Endodermal cell (in vitro differentiated cells): ENCODE measurements around the gene OPA1. TPM values are rescaled to one million over a fixed set of nuclear protein-coding genes. Genes with fewer than 3 reads are reported as not detected.

Experiments used
- DNase-seq: peaks from one replicate; pipeline ENCODE4 v3.0.0-alpha.2; 2017
- H3K27ac ChIP-seq: 2 replicates; pipeline ENCODE4 v1.5.1; 2013; ENCODE audit warnings: mild to moderate bottlenecking, low read depth, low read length, moderate library complexity
- H3K27me3 ChIP-seq: 2 replicates; pipeline ENCODE4 v1.6.1; 2013; ENCODE audit warnings: mild to moderate bottlenecking, low read length, moderate library complexity; ENCODE audit not compliant: insufficient read depth, control insufficient read depth, poor library complexity, severe bottlenecking
- H3K36me3 ChIP-seq: 2 replicates; pipeline ENCODE4 v1.7.0; 2013; ENCODE audit warnings: mild to moderate bottlenecking, low read length, moderate library complexity; ENCODE audit not compliant: control insufficient read depth, insufficient read depth
- H3K4me1 ChIP-seq: one replicate; pipeline ENCODE4 v1.7.0; 2013; ENCODE audit warnings: low read length; ENCODE audit not compliant: control insufficient read depth, insufficient read depth
- H3K4me3 ChIP-seq: 2 replicates; pipeline ENCODE4 v1.5.1; 2013; ENCODE audit warnings: mild to moderate bottlenecking, low read length, moderate library complexity
- H3K9ac ChIP-seq: 2 replicates; pipeline ENCODE4 v1.6.1; 2013; ENCODE audit warnings: mild to moderate bottlenecking, low read length, moderate library complexity; ENCODE audit not compliant: poor library complexity, severe bottlenecking; ENCODE audit errors: extremely low read depth
- H3K9me3 ChIP-seq: 2 replicates; pipeline ENCODE4 v1.6.1; 2013; ENCODE audit warnings: mild to moderate bottlenecking, low read length, moderate library complexity; ENCODE audit not compliant: control insufficient read depth
- H3K27ac Mint-ChIP-seq: 2 replicates; pipeline ENCODE4 v1.8.0; 2020; ENCODE audit warnings: mixed read lengths
- H3K27me3 Mint-ChIP-seq: 2 replicates; pipeline ENCODE4 v1.8.0; 2021; ENCODE audit warnings: mild to moderate bottlenecking, mixed read lengths; ENCODE audit not compliant: insufficient read depth
- H3K36me3 Mint-ChIP-seq: 2 replicates; pipeline ENCODE4 v1.8.0; 2020; ENCODE audit warnings: low read depth, mixed read lengths
- H3K4me1 Mint-ChIP-seq: 2 replicates; pipeline ENCODE4 v1.8.0; 2020; ENCODE audit warnings: mixed read lengths
- H3K4me3 Mint-ChIP-seq: 2 replicates; pipeline ENCODE4 v1.8.0; 2020; ENCODE audit warnings: mild to moderate bottlenecking, moderate library complexity, mixed read lengths
- H3K9me3 Mint-ChIP-seq: 2 replicates; pipeline ENCODE4 v1.8.0; 2020; ENCODE audit warnings: mild to moderate bottlenecking, mixed read lengths
- CTCF ChIP-seq: fragments of 200-600 bp; sonication (generic); conservative IDR thresholded peaks from 2 replicates; pipeline ENCODE4 v1.5.0; 2021; ENCODE audit warnings: antibody characterized with exemption, mild to moderate bottlenecking
- WGBS, 2 experiments: methylation state at CpG; one replicate each; pipeline versions ENCODE4 v1.1.5 to v1.1.7; 2013; ENCODE audit warnings: missing lambda C conversion rate in 2 of 2, mixed read lengths in 1 of 2; ENCODE audit not compliant: insufficient coverage in 1 of 2, insufficient read length in 1 of 2; 5-methylcytosine and 5-hydroxymethylcytosine counted together
- total RNA-seq, 2 donors: library from RNA; stranded (reverse); fragmentation: NEBNext Ultra II Directional in 1 of 2; extraction: Animal tissue kit (Norgen Biotek cat#: 25700) in 1 of 2; gene quantifications; 2 replicates in 1 of 2; 3 replicates in 1 of 2; pipeline ENCODE4 v1.2.1, GENCODE V29; 2021

OPA1 gene
- total RNA-seq, 2 donors from 2014 or later = 61.5 to 69.4 TPM

- Mint-ChIP-seq H3K4me1 (peaks cover 2% of the 10 kb centered on the region), H3K9me3 (peaks cover 85% of the 10 kb centered on the region), H3K27me3 (no peaks in the 10 kb centered on the region), H3K36me3 (peaks cover 11% of the 10 kb centered on the region), H3K27ac (no peak overlapping the region), H3K4me3 (no peak overlapping the region)
- 91 to 100% methylated on average over 1 to 4 of the region's 4 CpGs for WGBS, 2 experiments
- H3K4me1 ChIP-seq = no peaks in the 10 kb centered on the region
- no peaks in the 10 kb centered on the region for H3K36me3 ChIP-seq
- no peak overlapping the region for H3K9ac ChIP-seq
- no peaks in the 10 kb centered on the region for H3K27me3 ChIP-seq
- no peak overlapping the region for H3K27ac ChIP-seq
- H3K9me3 ChIP-seq = peaks cover 42% of the 10 kb centered on the region
- H3K4me3 ChIP-seq = no peak overlapping the region
- no peak for DNase-seq
- no peak for TF ChIP-seq CTCF
Measured at GRCh38 chr3:193716150-193716549, 123.1 kb downstream of the OPA1 start.

GRCh38 chr3:193719735-193720134 is 126.7 kb downstream of the OPA1 start:
- no peak overlapping the region for H3K4me3 ChIP-seq
- Mint-ChIP-seq H3K9me3 (peaks cover 61% of the 10 kb centered on the region), H3K4me1 (no peaks in the 10 kb centered on the region), H3K27ac (no peak overlapping the region), H3K4me3 (no peak overlapping the region), H3K36me3 (peaks cover 11% of the 10 kb centered on the region), H3K27me3 (no peaks in the 10 kb centered on the region)
- no peaks in the 10 kb centered on the region for H3K4me1 ChIP-seq
- no peak overlapping the region for H3K27ac ChIP-seq
- DNase-seq = no peak
- peaks cover 20% of the 10 kb centered on the region for H3K9me3 ChIP-seq
- 77 to 100% methylated on average over 1 to 7 of the region's 7 CpGs for WGBS, 2 experiments
- H3K9ac ChIP-seq = no peak overlapping the region
- no peaks in the 10 kb centered on the region for H3K27me3 ChIP-seq
- no peaks in the 10 kb centered on the region for H3K36me3 ChIP-seq
- no peak for TF ChIP-seq CTCF

- DNase-seq = no peak
- H3K27me3 Mint-ChIP-seq = no peaks in the 10 kb centered on the region
- no peak for TF ChIP-seq CTCF
- Histone ChIP-seq H3K4me3 (no peak overlapping the region), H3K9ac (no peak overlapping the region), H3K4me1 (no peaks in the 10 kb centered on the region), H3K27me3 (no peaks in the 10 kb centered on the region), H3K9me3 (peaks cover 16% of the 10 kb centered on the region), H3K27ac (no peak overlapping the region), H3K36me3 (no peaks in the 10 kb centered on the region)
- H3K36me3 Mint-ChIP-seq = peaks cover 11% of the 10 kb centered on the region
- peaks cover 56% of the 10 kb centered on the region for H3K9me3 Mint-ChIP-seq
- WGBS, 2 experiments = 100% methylated on average over 1 of the region's 3 CpGs; no CpG with 5 or more reads in 1 of the 2 experiments
- no peak overlapping the region for H3K4me3 Mint-ChIP-seq
- no peak overlapping the region for H3K27ac Mint-ChIP-seq
- H3K4me1 Mint-ChIP-seq = no peaks in the 10 kb centered on the region
Measured at GRCh38 chr3:193720169-193720568, 127.2 kb downstream of the OPA1 start.
